Mucosa of rectum (tissue), 2 donors: Measurements from ENCODE around the gene LMO4.

Experiments used
- H3K27ac ChIP-seq, 2 donors: one replicate each; pipeline ENCODE4 v1.7.0; 2013; ENCODE audit warnings: inconsistent platforms in 2 of 2, low read depth in 2 of 2, low read length in 2 of 2
- H3K27me3 ChIP-seq, 2 donors: one replicate each; pipeline ENCODE4 v1.7.0; 2013; ENCODE audit warnings: low read length in 2 of 2; ENCODE audit not compliant: control insufficient read depth in 2 of 2, insufficient read depth in 2 of 2
- H3K36me3 ChIP-seq, 2 donors: one replicate each; pipeline ENCODE4 v1.7.0; 2013; ENCODE audit warnings: low read length in 2 of 2; ENCODE audit not compliant: control insufficient read depth in 2 of 2, insufficient read depth in 2 of 2
- H3K4me1 ChIP-seq, 2 donors: one replicate each; pipeline ENCODE4 v1.7.0; 2013; ENCODE audit warnings: low read length in 2 of 2, mild to moderate bottlenecking in 1 of 2; ENCODE audit not compliant: control insufficient read depth in 2 of 2, insufficient read depth in 2 of 2
- H3K4me3 ChIP-seq, 2 donors: one replicate each; pipeline ENCODE4 v1.7.0; 2013; ENCODE audit warnings: low read length in 2 of 2
- H3K9ac ChIP-seq, 2 donors: one replicate each; pipeline ENCODE4 v1.7.0; 2013; ENCODE audit warnings: low read length in 2 of 2, low read depth in 1 of 2, mild to moderate bottlenecking in 1 of 2
- H3K9me3 ChIP-seq, 2 donors: one replicate each; pipeline ENCODE4 v1.7.0; 2013; ENCODE audit warnings: low read length in 2 of 2; ENCODE audit not compliant: control insufficient read depth in 2 of 2
- donor health status: healthy.
- donor health status: Normal muscosa, but diverticular disease.

The LMO4 gene

DNA sequence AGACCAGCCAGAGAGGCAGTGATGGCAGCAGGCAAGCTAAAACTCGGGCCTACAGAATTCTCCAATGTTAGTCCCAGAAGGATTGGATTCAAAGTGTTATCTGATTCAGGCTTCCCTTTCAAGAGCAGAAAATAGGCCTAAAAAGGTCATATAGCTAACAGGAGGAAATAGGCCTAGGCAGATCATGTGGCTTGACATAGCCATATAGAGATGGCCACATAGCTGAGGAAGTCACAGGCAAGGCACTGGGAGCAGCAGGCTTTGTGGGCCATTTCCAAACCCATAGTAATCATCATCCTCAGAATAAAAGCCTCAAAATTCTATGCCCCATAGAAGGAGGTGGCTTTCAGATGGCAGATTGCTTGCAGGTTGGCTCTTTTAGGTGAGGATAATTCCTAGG is 29.0 kb upstream of the LMO4 start:
- Histone ChIP-seq H3K4me1 (no peaks in the 10 kb centered on the region), H3K27me3 (no peaks in the 10 kb centered on the region), H3K27ac (no peak overlapping the region), H3K9ac (no peak overlapping the region), H3K36me3 (no peaks in the 10 kb centered on the region), H3K4me3 (no peak overlapping the region), H3K9me3 (no peaks in the 10 kb centered on the region)

DNA sequence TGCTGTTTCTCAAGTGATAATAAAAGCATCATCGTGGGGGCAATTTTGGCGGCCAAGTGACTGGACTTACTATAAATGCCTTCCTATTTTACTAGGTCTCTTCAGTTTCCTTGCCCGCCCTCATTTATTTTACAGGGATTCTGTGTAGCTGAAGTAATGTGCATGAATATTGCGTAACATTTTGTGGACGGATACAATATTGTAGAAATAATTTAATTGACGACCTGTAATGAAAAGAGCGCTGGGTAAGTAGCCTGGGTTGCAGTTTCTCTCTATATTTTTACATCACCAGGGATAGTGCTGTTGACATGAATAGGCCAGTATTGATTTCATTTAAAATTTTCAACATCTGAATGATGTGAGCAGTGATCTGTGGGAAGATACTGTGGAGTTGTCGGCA is 28.1 kb upstream of the LMO4 start:
- no peak overlapping the region for H3K4me3 ChIP-seq
- no peak overlapping the region for H3K9ac ChIP-seq
- no peaks in the 10 kb centered on the region for H3K4me1 ChIP-seq
- no peaks in the 10 kb centered on the region for H3K27me3 ChIP-seq
- H3K9me3 ChIP-seq = no peaks in the 10 kb centered on the region
- no peaks in the 10 kb centered on the region for H3K36me3 ChIP-seq
- no peak overlapping the region for H3K27ac ChIP-seq

DNA sequence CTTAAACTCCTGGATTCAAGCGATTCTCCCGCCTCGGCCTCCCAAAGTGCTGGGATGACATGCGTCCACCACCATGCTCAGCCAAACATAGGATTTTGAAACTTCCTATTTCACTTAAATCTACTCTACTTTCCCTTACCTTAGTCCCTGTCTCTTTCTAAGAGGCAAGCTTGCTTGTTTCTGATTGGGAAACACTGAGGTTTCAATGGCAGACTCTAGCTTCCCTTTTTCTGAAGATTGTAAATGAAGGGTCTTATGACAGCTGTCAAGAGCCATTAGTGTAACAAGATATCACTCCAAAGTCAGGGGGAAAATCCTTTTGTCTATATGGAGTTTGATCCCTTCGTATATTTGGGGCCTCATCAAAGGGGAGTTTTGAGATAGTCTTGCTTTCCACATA is 23.5 kb upstream of the LMO4 start:
- H3K4me1 ChIP-seq = no peaks in the 10 kb centered on the region
- no peaks in the 10 kb centered on the region for H3K36me3 ChIP-seq
- H3K9me3 ChIP-seq = no peaks in the 10 kb centered on the region
- no peak overlapping the region for H3K4me3 ChIP-seq
- H3K9ac ChIP-seq = no peak overlapping the region
- H3K27me3 ChIP-seq = no peaks in the 10 kb centered on the region
- no peak overlapping the region for H3K27ac ChIP-seq

DNA sequence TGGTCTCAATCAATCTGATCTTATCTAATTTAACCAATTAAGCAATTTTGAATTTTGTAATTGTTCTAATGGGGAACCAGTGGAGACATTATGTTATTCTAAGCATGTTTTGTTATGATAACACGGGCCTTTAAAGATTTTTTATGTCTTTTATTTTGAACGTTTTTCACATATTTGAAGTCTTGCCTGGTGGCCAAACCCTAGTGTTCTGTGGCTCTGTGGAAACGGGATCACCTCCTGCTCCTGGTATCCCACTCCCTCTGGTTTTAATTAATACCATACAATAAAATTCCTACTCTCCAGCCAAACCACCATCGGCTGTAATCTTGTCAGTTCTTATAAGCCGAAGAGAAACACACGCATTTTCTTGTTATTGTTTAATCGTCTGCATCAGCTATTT is 22.9 kb upstream of the LMO4 start:
- Histone ChIP-seq H3K9me3 (no peaks in the 10 kb centered on the region), H3K9ac (no peak overlapping the region), H3K4me3 (no peak overlapping the region), H3K4me1 (no peaks in the 10 kb centered on the region), H3K36me3 (no peaks in the 10 kb centered on the region), H3K27ac (no peak overlapping the region), H3K27me3 (no peaks in the 10 kb centered on the region)

DNA sequence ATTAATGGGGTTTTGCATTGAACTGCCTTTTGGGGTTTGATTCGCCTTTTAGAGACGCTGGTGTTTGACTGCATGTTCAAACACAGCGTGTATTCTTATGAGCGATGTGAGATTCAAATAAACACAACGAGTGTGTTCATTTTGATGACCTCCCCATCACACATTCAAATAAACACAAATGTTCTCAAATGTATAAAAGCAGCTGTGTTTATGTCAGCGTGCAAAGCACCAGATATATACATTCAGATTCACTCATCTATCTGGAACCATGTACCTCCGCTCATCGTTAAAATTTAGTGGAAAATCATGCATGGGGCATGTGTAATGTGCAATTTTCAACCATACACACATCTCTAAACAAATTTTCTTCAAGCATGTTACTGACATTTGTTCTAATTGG is 21.4 kb upstream of the LMO4 start:
- no peaks in the 10 kb centered on the region for H3K4me1 ChIP-seq
- H3K27me3 ChIP-seq = no peaks in the 10 kb centered on the region
- H3K9me3 ChIP-seq = no peaks in the 10 kb centered on the region
- no peaks in the 10 kb centered on the region for H3K36me3 ChIP-seq
- H3K9ac ChIP-seq = no peak overlapping the region
- H3K4me3 ChIP-seq = no peak overlapping the region
- H3K27ac ChIP-seq = no peak overlapping the region

DNA sequence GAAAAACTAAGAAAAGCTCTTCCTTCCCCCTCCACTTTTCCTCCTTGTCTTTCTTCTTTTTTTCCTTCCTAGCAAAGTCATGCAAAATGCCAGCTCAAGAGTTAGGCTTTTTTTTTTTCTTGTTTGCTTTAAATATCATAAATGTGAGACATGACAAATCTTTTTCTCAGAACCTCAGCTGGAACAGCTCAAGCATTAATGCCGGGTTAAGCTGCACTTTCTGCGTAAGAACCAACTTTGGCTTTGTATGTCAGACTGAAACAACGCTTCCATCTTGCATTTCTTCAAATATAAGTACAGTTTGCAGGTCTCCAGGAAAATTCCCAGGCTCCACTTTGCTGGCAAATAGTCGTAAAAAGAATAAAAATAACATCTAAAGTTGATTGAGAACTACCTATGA is 20.7 kb upstream of the LMO4 start:
- H3K4me1 ChIP-seq = no peaks in the 10 kb centered on the region
- H3K36me3 ChIP-seq = no peaks in the 10 kb centered on the region
- H3K9me3 ChIP-seq = no peaks in the 10 kb centered on the region
- no peak overlapping the region for H3K9ac ChIP-seq
- no peak overlapping the region for H3K27ac ChIP-seq
- no peak overlapping the region for H3K4me3 ChIP-seq
- no peaks in the 10 kb centered on the region for H3K27me3 ChIP-seq

DNA sequence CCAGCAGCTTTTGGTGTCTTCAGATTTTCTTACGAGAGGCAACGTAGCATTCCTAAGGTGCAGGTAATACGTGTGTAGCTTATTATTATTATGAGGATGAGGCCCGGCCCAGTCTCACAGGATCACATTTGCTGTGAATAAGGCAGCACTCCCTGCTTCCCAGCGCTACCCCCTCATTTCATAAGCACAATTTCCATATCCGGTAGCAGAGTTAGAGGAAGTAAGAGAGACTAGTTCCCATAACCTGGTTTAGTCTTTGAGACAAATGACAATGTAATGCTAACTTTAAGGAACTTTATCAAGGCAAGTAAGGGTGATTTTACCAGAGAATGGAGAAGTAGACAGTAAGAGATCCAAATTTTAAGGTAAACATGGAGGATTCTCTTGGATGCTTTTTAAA is 14.6 kb upstream of the LMO4 start:
- Histone ChIP-seq H3K27ac (no peak overlapping the region), H3K4me3 (no peak overlapping the region), H3K27me3 (no peaks in the 10 kb centered on the region), H3K4me1 (no peaks in the 10 kb centered on the region), H3K9me3 (no peaks in the 10 kb centered on the region), H3K36me3 (no peaks in the 10 kb centered on the region), H3K9ac (no peak overlapping the region)

DNA sequence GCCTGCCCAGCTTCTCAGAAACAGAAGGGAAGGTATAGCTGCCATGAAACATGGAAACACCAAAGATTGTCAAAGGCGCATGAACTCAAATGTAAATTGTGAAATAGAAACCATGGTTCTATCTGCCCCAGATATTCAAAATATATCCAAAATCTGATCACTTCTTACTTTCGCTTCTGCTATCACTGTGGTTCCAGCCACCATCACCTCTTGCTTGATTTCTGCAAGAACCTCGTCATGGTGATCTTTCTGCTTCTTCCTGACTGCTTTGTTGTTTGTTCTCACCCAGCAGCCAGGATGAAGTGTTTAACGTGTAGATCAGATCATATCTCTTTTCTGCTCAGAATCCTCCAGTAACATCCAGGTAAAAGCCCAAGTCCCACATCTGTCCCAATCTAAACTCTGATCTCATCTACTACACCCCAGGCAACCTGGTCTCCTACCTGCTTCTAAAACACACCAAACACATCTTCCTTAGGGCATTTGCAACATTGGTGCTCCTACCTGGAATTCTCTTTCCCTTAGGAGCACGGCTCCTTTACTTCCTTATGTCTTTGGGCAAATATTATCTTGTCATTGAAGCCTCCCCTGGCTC is 10.5 kb upstream of the LMO4 start:
- H3K4me3 ChIP-seq = no peak overlapping the region
- no peaks in the 10 kb centered on the region for H3K27me3 ChIP-seq
- H3K4me1 ChIP-seq = no peaks in the 10 kb centered on the region

DNA sequence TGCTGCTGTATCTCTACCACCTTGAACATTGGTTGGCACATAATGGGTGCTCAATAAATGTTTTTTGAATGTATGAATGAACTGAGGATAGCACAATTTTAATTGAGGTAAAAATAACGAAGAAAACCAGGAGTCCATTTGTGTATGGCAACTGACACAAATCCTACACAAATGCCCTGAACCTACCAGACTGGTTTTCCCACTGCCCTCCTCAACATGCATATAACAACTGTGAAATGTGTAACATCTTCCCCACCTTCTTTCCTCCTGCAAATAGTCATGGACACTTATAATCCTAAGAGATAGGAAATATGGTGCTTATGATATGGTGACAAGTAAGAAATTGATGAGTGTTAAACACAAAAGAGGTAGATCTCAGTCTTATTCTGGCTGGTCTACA is 9.9 kb upstream of the LMO4 start:
- no peaks in the 10 kb centered on the region for H3K27me3 ChIP-seq
- no peak overlapping the region for H3K4me3 ChIP-seq
- H3K9ac ChIP-seq = no peak overlapping the region
- no peaks in the 10 kb centered on the region for H3K4me1 ChIP-seq
- no peaks in the 10 kb centered on the region for H3K36me3 ChIP-seq
- H3K9me3 ChIP-seq = no peaks in the 10 kb centered on the region
- H3K27ac ChIP-seq = no peak overlapping the region

More for the DNA sequence above, 10.5 kb upstream of the LMO4 start:
- Histone ChIP-seq H3K36me3 (no peaks in the 10 kb centered on the region), H3K9me3 (no peaks in the 10 kb centered on the region), H3K27ac (no peak overlapping the region), H3K9ac (no peak overlapping the region)

DNA sequence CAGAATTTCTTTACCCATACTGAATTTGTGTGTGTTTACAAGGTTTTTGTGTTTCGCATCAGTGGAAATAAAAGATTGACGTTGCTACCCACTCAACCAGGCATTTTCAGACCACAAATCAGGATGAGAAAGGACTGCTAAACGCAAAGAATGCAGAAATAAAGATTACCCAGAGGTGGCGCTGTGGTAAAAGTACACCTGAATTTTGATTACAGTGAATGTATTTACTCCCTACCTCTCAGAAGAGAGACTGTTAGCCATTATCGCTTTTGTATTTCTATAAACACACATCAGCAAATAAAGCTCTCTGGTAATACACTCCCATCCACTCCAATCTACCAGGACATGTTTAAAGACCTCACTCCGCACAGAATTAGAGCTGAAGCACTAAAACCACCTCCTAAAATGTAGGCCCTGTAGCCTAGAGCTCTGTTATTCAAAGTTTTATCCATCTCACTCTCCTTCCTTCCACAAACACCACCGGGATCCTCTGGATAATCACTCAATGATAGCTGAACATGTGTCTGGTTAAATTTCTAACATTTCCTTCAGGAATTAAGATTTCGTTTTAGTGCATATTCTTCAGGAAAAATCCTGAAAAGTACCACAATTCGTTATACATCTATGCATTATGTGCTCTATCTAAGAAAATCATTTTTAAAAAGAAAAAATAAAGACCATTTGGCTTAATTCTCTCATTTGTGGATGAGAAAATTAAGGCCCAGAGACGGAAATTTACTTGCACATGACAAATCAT is 2.5 kb upstream of the LMO4 start:
- H3K9me3 ChIP-seq = no peaks in the 10 kb centered on the region
- no peaks in the 10 kb centered on the region for H3K36me3 ChIP-seq
- H3K4me1 ChIP-seq = peaks cover 8 to 11% of the 10 kb centered on the region in 2 donors
- no peak overlapping the region for H3K4me3 ChIP-seq
- no peak overlapping the region for H3K27ac ChIP-seq
- H3K27me3 ChIP-seq = no peaks in the 10 kb centered on the region
- no peak overlapping the region for H3K9ac ChIP-seq
